Ovary (tissue), 9 donors: ENCODE results near the gene ZNF860. TPM values are rescaled to one million over a fixed set of nuclear protein-coding genes. Genes with fewer than 3 reads are reported as not detected.

Experiments used
- DNase-seq, 5 donors: peaks; one replicate each; pipeline ENCODE4 v3.0.0-alpha.2; 2019 to 2020
- H3K27ac ChIP-seq, 2 donors: fragments of 200-600 bp; one replicate each; pipeline versions ENCODE4 v1.5.1 to v1.8.0; 2019 to 2022
- H3K27me3 ChIP-seq: fragments of 200-600 bp; one replicate; pipeline ENCODE4 v1.8.0; 2022
- H3K36me3 ChIP-seq: fragments of 200-600 bp; sonication (generic); one replicate; pipeline ENCODE4 v1.5.1; 2019
- H3K4me1 ChIP-seq: one replicate; pipeline ENCODE4 v1.8.1; 2013; ENCODE audit warnings: mild to moderate bottlenecking, moderate library complexity; ENCODE audit not compliant: insufficient read depth
- H3K4me3 ChIP-seq: fragments of 200-600 bp; sonication (generic); one replicate; pipeline ENCODE4 v1.5.1; 2017
- H3K9me3 ChIP-seq, 2 donors: fragments of 200-600 bp in 1 of 2; sonication (generic) in 1 of 2; one replicate each; pipeline versions ENCODE4 v1.5.1 to v1.8.1; 2013 to 2019; ENCODE audit warnings: mild to moderate bottlenecking in 1 of 2, moderate library complexity in 1 of 2
- EP300 ChIP-seq: sonication (generic); formaldehyde crosslinking; IDR thresholded peaks from one replicate; pipeline ENCODE4 v1.6.1; 2017; ENCODE audit warnings: antibody characterized with exemption
- POLR2A ChIP-seq: fragments of 450-650 bp; IDR thresholded peaks from one replicate; pipeline ENCODE4 v1.6.1; 2017; ENCODE audit warnings: antibody characterized with exemption, mild to moderate bottlenecking, moderate library complexity
- WGBS, 3 donors: extraction: QIAGEN DNeasy Blood & Tissue Kit in 1 of 3; methylation state at CpG; one replicate each; pipeline versions ENCODE4 v1.1.5 to v1.1.7; 2013 to 2017; 5-methylcytosine and 5-hydroxymethylcytosine counted together
- intact Hi-C, 4 donors: fragments of 100-400 bp; cut with DNase I; formaldehyde crosslinking; loops; one replicate each; pipeline versions ENCODE4 v1.11.0 to v1.15.1; 2022 to 2023
- polyA plus RNA-seq, 2 donors: library from polyadenylated mRNA; stranded (reverse); fragments of 200-250 nt in 1 of 2; fragments of 350-450 nt in 1 of 2; fragmentation: Illumina TruSeq in 1 of 2; extraction: RNeasy Lipid Tissue Mini Kit (QIAGEN cat#74804) in 1 of 2; gene quantifications; one replicate each; pipeline ENCODE4 v1.2.3, GENCODE V29; 2013 to 2014
- small RNA-seq: library from RNA; depleted of rRNA; stranded (forward); fragments of <200 nt; gene quantifications from one replicate; pipeline ENCODE3, GENCODE V24; 2016
- total RNA-seq, 7 donors: library from RNA; depleted of rRNA in 2 of 7; stranded (reverse); fragments of >200 nt in 2 of 7; fragmentation: NEBNext Ultra II Directional in 3 of 7; extraction: Animal tissue kit (Norgen Biotek cat#: 25700) in 3 of 7; gene quantifications; one replicate each; pipeline versions ENCODE4 v1.1.0 to v1.2.4, GENCODE V29; 2016 to 2023
- TF ChIP-seq, protein P1 (sequence below), 3 donors: fragments of 450-650 bp in 2 of 3; fragments of 200-600 bp in 1 of 3; IDR thresholded peaks; one replicate each; pipeline versions ENCODE4 v1.5.1 to v1.8.0; 2016 to 2022; ENCODE audit warnings: antibody characterized with exemption in 3 of 3, mild to moderate bottlenecking in 1 of 3
- donor health status: DM: no; HTN: no; CAD: no; lungs with moderate emphysema.
- donor health status: DM: no; HTN: no; CAD: no.
- donor health status: Bipolar disorder and iron deficiency.
- donor health status: DM: yes; HTN: yes; CAD: no.
- donor health status: DM: no; HTN: no; CAD: no.
- donor health status: DM: yes; HTN: yes; CAD: no.

The ZNF860 gene
- total and polyA plus RNA-seq, 9 donors = 0.28 to 1.6 (median 1.1) TPM

DNA sequence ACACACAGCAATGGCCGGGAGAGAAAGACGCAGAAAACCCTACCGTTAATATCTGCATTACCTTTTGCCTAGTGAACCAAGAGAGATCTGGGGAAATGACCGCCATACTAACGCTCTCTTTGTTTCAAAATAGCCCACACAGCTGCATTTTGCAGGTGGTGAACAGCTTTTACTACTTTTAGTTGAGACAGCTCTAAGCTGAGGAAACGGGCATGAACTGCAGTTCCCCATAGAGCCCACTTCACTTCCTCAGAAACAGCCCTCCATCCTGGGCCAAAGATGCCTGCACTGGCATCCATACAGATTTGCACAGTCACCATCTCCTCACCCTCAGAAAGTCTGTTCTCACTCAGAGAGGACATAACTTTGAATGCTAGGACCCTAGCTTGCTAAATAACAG, 45.0 kb downstream of the ZNF860 start:
- TF ChIP-seq, protein P1, sequence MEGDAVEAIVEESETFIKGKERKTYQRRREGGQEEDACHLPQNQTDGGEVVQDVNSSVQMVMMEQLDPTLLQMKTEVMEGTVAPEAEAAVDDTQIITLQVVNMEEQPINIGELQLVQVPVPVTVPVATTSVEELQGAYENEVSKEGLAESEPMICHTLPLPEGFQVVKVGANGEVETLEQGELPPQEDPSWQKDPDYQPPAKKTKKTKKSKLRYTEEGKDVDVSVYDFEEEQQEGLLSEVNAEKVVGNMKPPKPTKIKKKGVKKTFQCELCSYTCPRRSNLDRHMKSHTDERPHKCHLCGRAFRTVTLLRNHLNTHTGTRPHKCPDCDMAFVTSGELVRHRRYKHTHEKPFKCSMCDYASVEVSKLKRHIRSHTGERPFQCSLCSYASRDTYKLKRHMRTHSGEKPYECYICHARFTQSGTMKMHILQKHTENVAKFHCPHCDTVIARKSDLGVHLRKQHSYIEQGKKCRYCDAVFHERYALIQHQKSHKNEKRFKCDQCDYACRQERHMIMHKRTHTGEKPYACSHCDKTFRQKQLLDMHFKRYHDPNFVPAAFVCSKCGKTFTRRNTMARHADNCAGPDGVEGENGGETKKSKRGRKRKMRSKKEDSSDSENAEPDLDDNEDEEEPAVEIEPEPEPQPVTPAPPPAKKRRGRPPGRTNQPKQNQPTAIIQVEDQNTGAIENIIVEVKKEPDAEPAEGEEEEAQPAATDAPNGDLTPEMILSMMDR (IDR thresholded peaks at IDR 0.05) = no peak
- TF ChIP-seq EP300 (no peak), POLR2A (no peak)
- H3K27ac ChIP-seq = no peak overlapping the region
- no peak overlapping the region for H3K4me3 ChIP-seq
- no peak for DNase-seq
- H3K9me3 ChIP-seq = no peaks in the 10 kb centered on the region
- no peaks in the 10 kb centered on the region for H3K4me1 ChIP-seq
- H3K36me3 ChIP-seq = no peaks in the 10 kb centered on the region
- intact Hi-C loops = loop anchor here in 1 of 4 donors (5.0 kb wide), 1 partner anchor 111 kb away; no protein-coding TSS in a partner anchor
- no peaks in the 10 kb centered on the region for H3K27me3 ChIP-seq
- WGBS, 3 donors = 91 to 92% (median 91%) methylated on average over 6 of the region's 6 CpGs

DNA sequence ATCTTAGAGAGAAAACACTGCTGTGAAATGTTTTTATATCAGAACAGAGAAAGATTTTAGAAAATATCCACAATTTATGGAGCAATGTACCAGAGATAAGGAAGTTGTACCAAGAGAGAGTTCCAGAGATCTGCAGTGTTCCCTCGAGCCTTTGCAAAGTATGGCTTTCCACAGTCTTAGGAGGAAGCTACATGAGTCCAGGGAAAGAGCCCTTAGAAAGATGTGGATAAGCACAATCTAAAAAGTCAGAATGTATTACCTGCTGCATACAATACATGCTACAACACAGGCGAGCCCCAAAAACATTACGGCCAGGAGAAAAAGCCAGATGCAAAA, 56.4 kb downstream of the ZNF860 start:
- Histone ChIP-seq H3K27ac (no peak overlapping the region), H3K4me1 (no peaks in the 10 kb centered on the region), H3K27me3 (no peaks in the 10 kb centered on the region), H3K9me3 (no peaks in the 10 kb centered on the region), H3K36me3 (no peaks in the 10 kb centered on the region), H3K4me3 (no peak overlapping the region)
- no peak for TF ChIP-seq EP300
- TF ChIP-seq, protein P1 (IDR thresholded peaks at IDR 0.05) = no peak
- no peak for TF ChIP-seq POLR2A
- intact Hi-C loops = no loop called here
- 49 to 63% (median 58%) methylated on average over 3 of the region's 3 CpGs for WGBS, 3 donors
- no peak for DNase-seq

DNA sequence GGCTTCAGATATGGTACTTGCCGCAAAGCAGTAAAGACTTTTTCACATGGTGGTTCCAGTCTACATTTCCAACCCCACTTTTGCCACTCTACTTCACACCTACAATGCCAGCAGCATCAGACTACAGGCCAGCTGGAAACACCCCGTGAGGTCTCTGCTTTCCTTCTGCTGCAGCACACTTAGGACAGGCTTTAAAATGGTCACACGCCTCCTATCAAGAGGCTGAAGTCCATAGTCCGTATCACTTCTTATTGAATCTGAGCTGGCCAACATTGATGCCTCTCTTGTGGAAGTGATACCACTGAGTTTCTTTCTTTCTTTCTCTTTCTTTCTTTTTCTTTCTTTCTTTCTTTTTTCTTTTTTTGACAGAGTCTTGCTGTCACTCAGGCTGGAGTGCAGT, 59.8 kb downstream of the ZNF860 start:
- Histone ChIP-seq H3K9me3 (no peaks in the 10 kb centered on the region), H3K36me3 (no peaks in the 10 kb centered on the region)
- 90 to 91% (median 90%) methylated on average over 4 of the region's 4 CpGs for WGBS, 3 donors

More for the DNA sequence above, 59.8 kb downstream of the ZNF860 start:
- Histone ChIP-seq H3K4me3 (no peak overlapping the region), H3K27ac (no peak overlapping the region), H3K27me3 (no peaks in the 10 kb centered on the region), H3K4me1 (peaks cover 5% of the 10 kb centered on the region)
- no peak for TF ChIP-seq EP300
- TF ChIP-seq, protein P1 (IDR thresholded peaks at IDR 0.05) = no peak
- intact Hi-C loops = no loop called here
- no peak for DNase-seq

Small RNAs within 50 kb of the gene (small RNA-seq; reads per million reads assigned to genes)
- gene RF00402 = not detected

Other genes starting within 250 kb of the ZNF860 start
- gene OSBPL10, start 488 bp upstream of the ZNF860 start, total RNA-seq = 10 to 100 TPM in 5 of 7 donors, 1 to 10 TPM in 2; 8.6 to 36.6 (median 11.4) TPM
- 1 to 10 TPM; 2.5 to 8.5 TPM for gene OSBPL10, start 488 bp upstream of the ZNF860 start, polyA plus RNA-seq
- 10 to 100 TPM; 22.6 to 37.4 (median 29.4) TPM for gene GPD1L, start 124.9 kb downstream of the ZNF860 start, total RNA-seq
- 10 to 100 TPM; 14.4 to 38.4 TPM for gene GPD1L, start 124.9 kb downstream of the ZNF860 start, polyA plus RNA-seq